NT2/D1 (cell line): ENCODE results near the gene PLA2G2C.

Experiments used
- DNase-seq: peaks from one replicate; pipeline ENCODE4 v3.0.0-alpha.2; 2011; ENCODE audit warnings: low read depth, low spot score
- H3K27me3 ChIP-seq: 2 replicates; pipeline ENCODE4 v1.6.0; 2011; ENCODE audit warnings: mild to moderate bottlenecking; ENCODE audit not compliant: insufficient read length, insufficient read depth
- H3K36me3 ChIP-seq: 2 replicates; pipeline ENCODE4 v1.6.1; 2011; ENCODE audit warnings: mild to moderate bottlenecking, low read length, mixed read lengths; ENCODE audit not compliant: insufficient read depth, insufficient read length
- H3K4me1 ChIP-seq: 2 replicates; pipeline ENCODE4 v1.5.1; 2011; ENCODE audit not compliant: insufficient read depth, insufficient read length
- H3K4me3 ChIP-seq: 2 replicates; pipeline ENCODE4 v1.5.1; 2011; ENCODE audit warnings: low read depth; ENCODE audit not compliant: insufficient read length
- H3K9ac ChIP-seq: 2 replicates; pipeline ENCODE4 v1.6.0; 2011; ENCODE audit warnings: low read depth; ENCODE audit not compliant: insufficient read length
- H3K9me3 ChIP-seq: 2 replicates; pipeline ENCODE4 v1.5.1; 2011; ENCODE audit warnings: mild to moderate bottlenecking, low read length; ENCODE audit not compliant: insufficient read depth
- SUZ12 ChIP-seq: IDR thresholded peaks from 2 replicates; pipeline ENCODE4 v1.6.1; 2011; ENCODE audit not compliant: insufficient read length, insufficient read depth; ENCODE audit errors: extremely low read depth
- YY1 ChIP-seq: IDR thresholded peaks from 2 replicates; pipeline ENCODE4 v1.6.1; 2011; ENCODE audit not compliant: insufficient read length, insufficient read depth
- ZNF274 ChIP-seq: IDR thresholded peaks from 2 replicates; pipeline ENCODE4 v1.6.1; 2011; ENCODE audit warnings: mild to moderate bottlenecking, low read depth, low read length

PLA2G2C gene

GRCh38 chr1:20142001-20142710, 44.2 kb downstream of the PLA2G2C start:
- no peak overlapping the region for H3K9ac ChIP-seq
- H3K27me3 ChIP-seq = no peaks in the 10 kb centered on the region
- H3K4me3 ChIP-seq = no peak overlapping the region
- no peaks in the 10 kb centered on the region for H3K36me3 ChIP-seq
- peaks cover 10% of the 10 kb centered on the region; the same call in 1 of the 2 replicates for H3K9me3 ChIP-seq
- H3K4me1 ChIP-seq = no peaks in the 10 kb centered on the region
- no peak for DNase-seq
- TF ChIP-seq YY1 = no peak
- TF ChIP-seq SUZ12 = no peak
- no peak for TF ChIP-seq ZNF274

GRCh38 chr1:20141466-20141865, 44.9 kb downstream of the PLA2G2C start:
- no peak for DNase-seq
- Histone ChIP-seq H3K36me3 (no peaks in the 10 kb centered on the region), H3K4me3 (no peak overlapping the region), H3K9ac (no peak overlapping the region), H3K27me3 (no peaks in the 10 kb centered on the region), H3K4me1 (no peaks in the 10 kb centered on the region), H3K9me3 (peaks cover 10% of the 10 kb centered on the region; the same call in 1 of the 2 replicates)
- TF ChIP-seq YY1 (no peak), SUZ12 (no peak), ZNF274 (no peak)

- TF ChIP-seq ZNF274 (no peak), YY1 (no peak), SUZ12 (no peak)
- no peaks in the 10 kb centered on the region for H3K27me3 ChIP-seq
- H3K4me1 ChIP-seq = no peaks in the 10 kb centered on the region
- H3K9me3 ChIP-seq = peaks cover 10% of the 10 kb centered on the region; the same call in 1 of the 2 replicates
- H3K4me3 ChIP-seq = no peak overlapping the region
- DNase-seq = no peak
- no peaks in the 10 kb centered on the region for H3K36me3 ChIP-seq
- no peak overlapping the region for H3K9ac ChIP-seq
Measured at GRCh38 chr1:20141001-20141400, 45.3 kb downstream of the PLA2G2C start.

- no peaks in the 10 kb centered on the region for H3K27me3 ChIP-seq
- peaks cover 10% of the 10 kb centered on the region; the same call in 1 of the 2 replicates for H3K9me3 ChIP-seq
- H3K4me3 ChIP-seq = no peak overlapping the region
- DNase-seq = no peak
- H3K4me1 ChIP-seq = no peaks in the 10 kb centered on the region
- no peak for TF ChIP-seq SUZ12
- TF ChIP-seq ZNF274 = no peak
- TF ChIP-seq YY1 = no peak
- no peaks in the 10 kb centered on the region for H3K36me3 ChIP-seq
- H3K9ac ChIP-seq = no peak overlapping the region
Measured at GRCh38 chr1:20139776-20140612, 46.3 kb downstream of the PLA2G2C start.

GRCh38 chr1:20138961-20139550, 47.3 kb downstream of the PLA2G2C start, which contains the start of gene PLA2G2F:
TSS of gene PLA2G2F (plus strand) at chr1:20139323. CDS start at chr1:20139428, 105 bp downstream.
- no peak for TF ChIP-seq ZNF274
- no peak for TF ChIP-seq YY1
- TF ChIP-seq SUZ12 = no peak
- no peak within 1 kb of the TSS for H3K9ac ChIP-seq
- no peak within 1 kb of the TSS for H3K4me3 ChIP-seq
- no peak for DNase-seq
- H3K9me3 ChIP-seq = peaks cover 10% of the 10 kb centered on the region; the same call in 1 of the 2 replicates
- no peaks in the 10 kb centered on the region for H3K27me3 ChIP-seq
- no peaks in the 10 kb centered on the region for H3K4me1 ChIP-seq
- H3K36me3 ChIP-seq = no peaks in the 10 kb centered on the region

- Histone ChIP-seq H3K9me3 (peaks cover 10% of the 10 kb centered on the region; the same call in 1 of the 2 replicates), H3K27me3 (no peaks in the 10 kb centered on the region), H3K4me1 (no peaks in the 10 kb centered on the region), H3K36me3 (no peaks in the 10 kb centered on the region), H3K9ac (no peak overlapping the region), H3K4me3 (no peak overlapping the region)
- no peak for TF ChIP-seq ZNF274
- no peak for TF ChIP-seq YY1
- TF ChIP-seq SUZ12 = no peak
- no peak for DNase-seq
Measured at GRCh38 chr1:20138346-20138745, 48.0 kb downstream of the PLA2G2C start.

GRCh38 chr1:20137604-20138003, 48.7 kb downstream of the PLA2G2C start:
- H3K4me1 ChIP-seq = no peaks in the 10 kb centered on the region
- no peak overlapping the region for H3K4me3 ChIP-seq
- no peak for DNase-seq
- H3K27me3 ChIP-seq = no peaks in the 10 kb centered on the region
- H3K36me3 ChIP-seq = no peaks in the 10 kb centered on the region
- no peak overlapping the region for H3K9ac ChIP-seq
- TF ChIP-seq YY1 (no peak), SUZ12 (no peak), ZNF274 (no peak)
- H3K9me3 ChIP-seq = peaks cover 10% of the 10 kb centered on the region; the same call in 1 of the 2 replicates
